Activated CD8-positive, alpha-beta memory T cell treated with anti-CD3 and anti-CD28 coated beads for 36 hours (primary cell): Measurements from ENCODE around the gene PTPN22. TPM values are rescaled to one million over a fixed set of nuclear protein-coding genes. Genes with fewer than 3 reads are reported as not detected.

Source experiments
- CTCF ChIA-PET: fragments of 350-600 bp; sonication (Branson Sonifier 250); formaldehyde crosslinking; loops from one replicate; lab custom pipeline; 2021; ENCODE audit warnings: antibody characterized with exemption; lab: Charles Lee
- POLR2A ChIA-PET: fragments of 350-600 bp; sonication (Branson Sonifier 250); formaldehyde crosslinking; loops from one replicate; lab custom pipeline; 2021; ENCODE audit warnings: antibody characterized with exemption; lab: Charles Lee
- total RNA-seq, 2 experiments: library from RNA; stranded (reverse); gene quantifications; one replicate each; pipeline ENCODE4 v1.2.3, GENCODE V29; 2021

Gene PTPN22
- total RNA-seq, 2 experiments from 2014 or later, result 71.6 to 73.3 TPM

DNA sequence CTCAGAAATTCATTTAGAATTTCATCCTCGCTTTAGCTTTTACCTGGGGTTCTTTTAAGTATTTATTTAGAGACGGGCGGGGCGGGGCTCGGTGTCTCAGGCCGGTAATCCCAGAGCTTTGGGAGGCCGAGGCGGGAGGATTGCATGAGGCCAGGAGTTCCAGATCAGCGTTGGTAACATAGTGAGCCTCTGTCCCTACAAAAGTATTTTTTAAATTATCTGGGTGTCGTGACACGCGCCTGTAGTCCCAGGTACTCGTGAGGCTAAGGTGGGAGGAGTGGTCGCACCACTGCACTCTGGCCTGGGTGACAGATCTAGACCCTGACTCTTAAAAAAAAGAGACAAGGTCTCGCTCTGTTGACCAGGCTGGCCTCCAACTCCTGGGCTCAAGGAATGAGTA, 58.3 kb downstream of the PTPN22 start:
- ChIA-PET CTCF (interaction anchor here (0.7 kb wide), 1 partner anchor 60 kb away, joined by 3 read pairs; no protein-coding TSS in a partner anchor), POLR2A (interaction anchor here (0.7 kb wide), 2 partner anchors 22 to 92 kb away, joined by 6 to 11 read pairs; partner anchors contain the start of gene AP4B1)

GRCh38 chr1:113812661-113813135, 58.8 kb downstream of the PTPN22 start:
- ChIA-PET CTCF (interaction anchor here (0.7 to 0.8 kb wide), 2 partner anchors 59 to 118 kb away, joined by 3 read pairs; no protein-coding TSS in a partner anchor), POLR2A (interaction anchor here (0.6 to 1.8 kb wide), 8 partner anchors 22 to 118 kb away, joined by 3 to 11 read pairs (median 6); partner anchors contain the start of genes AP4B1, DCLRE1B and PHTF1)

GRCh38 chr1:113811888-113812660, 59.4 kb downstream of the PTPN22 start, which contains the start of gene RSBN1:
RSBN1 (minus strand) TSS chr1:113812476; CDS start chr1:113812412, 64 bp downstream.
- CTCF ChIA-PET, result interaction anchor here (0.6 to 0.8 kb wide), 2 partner anchors 52 to 118 kb away, joined by 3 read pairs; partner anchors contain the start of gene PHTF1
- POLR2A ChIA-PET, result interaction anchor here (0.6 to 1.8 kb wide), 6 partner anchors 28 to 119 kb away, joined by 3 to 8 read pairs (median 6); partner anchors contain the start of genes AP4B1, DCLRE1B and PHTF1

DNA sequence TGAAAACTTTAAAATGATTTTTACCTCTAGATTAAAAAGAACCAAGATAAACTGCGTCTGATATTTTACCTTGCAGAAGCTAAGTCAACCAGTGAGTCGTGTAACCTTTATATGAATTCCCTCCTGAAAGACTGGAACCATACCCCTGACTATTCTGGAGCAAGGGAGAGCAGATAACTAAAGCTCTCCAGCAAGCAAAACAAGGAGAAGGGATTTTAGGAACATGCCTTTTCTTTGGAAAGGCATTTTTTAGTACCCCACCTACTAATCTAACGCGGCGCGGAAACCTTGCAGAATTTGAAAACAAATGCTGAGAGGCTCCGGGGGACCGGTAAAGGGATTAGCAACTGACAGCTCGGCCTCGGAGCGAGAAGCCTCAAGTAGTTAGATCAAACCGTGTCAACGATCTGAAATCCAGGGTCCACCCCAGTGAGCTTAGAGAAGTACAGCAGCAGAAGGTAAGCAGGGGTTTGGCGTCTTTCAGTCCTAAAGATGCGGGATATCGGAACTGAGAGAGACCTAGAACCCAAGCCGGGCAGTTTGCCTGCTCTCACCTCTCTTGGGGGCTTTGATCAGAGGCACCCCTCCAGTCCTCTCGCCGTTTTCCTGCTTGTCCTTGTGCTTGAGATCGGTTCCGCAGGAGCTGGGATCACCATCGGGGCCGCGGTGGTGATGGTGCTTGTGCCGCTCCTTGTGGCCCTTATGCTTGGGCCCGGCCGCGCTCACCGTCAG, 60.2 kb downstream of the PTPN22 start:
- POLR2A ChIA-PET, result interaction anchor here (1.0 to 1.8 kb wide), 4 partner anchors 51 to 119 kb away, joined by 3 to 8 read pairs (median 5); partner anchors contain the start of genes AP4B1 and DCLRE1B
- CTCF ChIA-PET, result no interaction called here

DNA sequence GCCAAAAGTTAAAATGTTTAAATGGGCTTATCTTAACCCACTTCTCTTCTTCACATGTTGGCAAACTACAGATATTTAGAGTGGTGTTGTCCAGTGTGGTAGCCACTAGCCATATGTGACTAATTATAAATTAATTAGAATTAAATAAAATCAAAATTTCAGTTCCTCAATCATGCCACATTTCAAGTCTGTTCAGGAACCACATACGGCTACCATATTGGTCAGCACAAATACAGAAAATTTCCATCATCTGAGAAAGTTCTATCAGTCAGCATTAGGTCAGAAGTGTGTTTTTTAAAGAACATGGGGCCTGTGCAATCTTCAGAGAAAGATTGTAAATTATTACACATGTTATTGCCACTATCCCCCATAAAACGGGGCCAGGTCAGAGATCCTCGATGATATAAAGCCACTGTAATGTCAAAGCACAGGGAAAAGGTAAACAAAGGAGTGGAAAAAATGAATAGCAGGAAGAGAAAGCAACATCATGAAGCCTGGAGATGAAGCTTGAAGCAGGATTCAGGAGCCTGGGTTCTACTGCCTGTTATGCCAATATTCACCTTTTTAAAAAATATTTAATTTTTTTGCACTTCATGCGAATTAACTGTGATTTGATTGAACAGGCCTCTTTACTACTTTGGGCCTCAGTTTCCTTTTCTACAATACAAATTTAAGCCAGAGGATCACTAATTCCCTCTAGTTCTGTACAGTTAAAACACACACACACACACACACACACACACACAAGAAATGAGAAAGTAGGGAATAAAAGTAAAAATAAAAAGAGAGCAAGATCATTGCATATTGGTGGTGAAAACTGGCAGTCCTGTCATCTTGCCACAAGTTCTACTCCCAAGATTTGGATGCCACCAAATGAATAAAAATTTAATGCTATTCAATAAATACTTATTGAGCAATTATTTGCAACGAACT, 61.6 kb downstream of the PTPN22 start:
- ChIA-PET POLR2A (no interaction called here), CTCF (no interaction called here)

GRCh38 chr1:113808450-113809195, 62.9 kb downstream of the PTPN22 start:
- CTCF ChIA-PET, result no interaction called here
- POLR2A ChIA-PET, result no interaction called here

GRCh38 chr1:113805639-113806038, 65.9 kb downstream of the PTPN22 start:
- ChIA-PET POLR2A (no interaction called here), CTCF (no interaction called here)

DNA sequence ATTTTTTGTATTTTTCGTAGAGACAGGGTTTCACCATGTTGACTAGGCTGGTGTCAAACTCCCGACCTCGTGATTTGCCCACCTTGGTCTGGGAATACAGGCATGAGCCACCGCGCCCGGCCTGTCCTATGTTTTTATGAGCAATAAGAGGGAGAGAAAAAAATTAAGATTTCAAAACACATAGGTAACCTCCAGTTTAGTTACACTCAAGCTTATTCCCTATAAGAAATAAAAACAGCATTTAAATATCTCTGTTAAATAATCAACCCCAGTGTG, 66.3 kb downstream of the PTPN22 start:
- CTCF ChIA-PET, result no interaction called here
- POLR2A ChIA-PET, result no interaction called here

DNA sequence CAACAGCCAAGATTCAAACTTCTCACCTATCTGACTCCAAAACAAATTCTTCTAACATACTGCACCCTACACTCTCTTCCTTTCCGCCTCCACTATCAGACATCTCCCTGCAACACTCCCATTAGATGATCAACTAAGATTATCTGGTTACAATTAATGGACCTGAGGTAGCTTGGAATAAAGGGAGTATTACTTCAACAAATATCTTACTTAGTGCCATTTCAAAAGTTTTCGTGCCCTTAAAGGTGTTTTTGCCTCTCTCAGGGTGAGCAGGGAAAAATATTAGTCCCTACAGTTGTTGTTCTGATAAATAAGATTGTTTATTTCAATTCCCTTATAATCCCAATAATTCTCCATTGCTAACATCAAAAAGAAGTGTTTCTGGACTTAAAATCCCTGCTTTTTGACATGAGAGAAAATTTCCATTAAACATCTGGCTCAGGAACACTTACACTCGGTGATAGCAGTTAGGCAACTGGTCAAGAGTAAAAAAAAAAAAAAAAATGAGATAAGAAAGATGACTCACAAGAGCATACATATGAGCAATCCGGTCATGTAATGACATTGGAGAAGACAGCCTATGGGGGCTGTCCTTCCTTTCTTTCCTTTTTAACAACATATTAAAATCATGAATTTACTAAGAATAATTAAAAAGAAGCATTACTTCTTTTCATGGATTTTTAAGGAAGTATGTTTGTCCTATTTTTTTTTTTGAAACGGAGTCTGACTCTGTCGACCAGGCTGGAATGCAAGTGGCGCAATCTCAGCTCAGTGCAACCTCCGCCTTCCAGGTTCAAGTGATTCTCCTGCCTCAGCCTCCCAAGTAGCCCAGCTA, 66.9 kb downstream of the PTPN22 start:
- POLR2A ChIA-PET, result interaction anchor here (0.6 kb wide), 2 partner anchors 20 to 56 kb away, joined by 4 to 7 read pairs; no protein-coding TSS in a partner anchor
- CTCF ChIA-PET, result interaction anchor here (1.0 kb wide), 1 partner anchor 45 kb away, joined by 3 read pairs; the partner anchor contains the start of gene PHTF1

GRCh38 chr1:113802367-113803007, 69.0 kb downstream of the PTPN22 start:
- ChIA-PET CTCF (no interaction called here), POLR2A (no interaction called here)

DNA sequence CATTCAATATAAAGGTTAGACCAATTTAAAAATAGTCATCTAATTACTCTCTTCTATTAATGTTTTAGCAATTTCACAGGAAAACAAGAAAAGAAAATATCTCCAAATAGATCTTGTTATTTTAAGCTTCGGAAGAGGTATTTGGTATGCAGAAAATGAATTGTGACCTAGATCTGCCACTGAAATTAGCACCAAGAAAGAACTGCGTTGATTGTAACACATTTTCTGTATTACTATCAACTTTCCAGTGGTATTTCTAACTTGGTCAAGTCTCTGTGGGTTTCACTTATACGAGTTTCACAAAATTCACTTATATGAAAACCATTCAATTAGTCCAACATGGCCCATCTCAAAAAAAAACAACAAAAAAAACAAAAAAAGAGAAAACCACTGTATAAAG, 71.0 kb downstream of the PTPN22 start:
- ChIA-PET POLR2A (no interaction called here), CTCF (interaction anchor here (0.5 to 1.4 kb wide), 3 partner anchors 11 to 184 kb away, joined by 3 to 4 read pairs (median 4); no protein-coding TSS in a partner anchor)

GRCh38 chr1:113797472-113797871, 74.0 kb downstream of the PTPN22 start:
- ChIA-PET POLR2A (no interaction called here), CTCF (no interaction called here)

DNA sequence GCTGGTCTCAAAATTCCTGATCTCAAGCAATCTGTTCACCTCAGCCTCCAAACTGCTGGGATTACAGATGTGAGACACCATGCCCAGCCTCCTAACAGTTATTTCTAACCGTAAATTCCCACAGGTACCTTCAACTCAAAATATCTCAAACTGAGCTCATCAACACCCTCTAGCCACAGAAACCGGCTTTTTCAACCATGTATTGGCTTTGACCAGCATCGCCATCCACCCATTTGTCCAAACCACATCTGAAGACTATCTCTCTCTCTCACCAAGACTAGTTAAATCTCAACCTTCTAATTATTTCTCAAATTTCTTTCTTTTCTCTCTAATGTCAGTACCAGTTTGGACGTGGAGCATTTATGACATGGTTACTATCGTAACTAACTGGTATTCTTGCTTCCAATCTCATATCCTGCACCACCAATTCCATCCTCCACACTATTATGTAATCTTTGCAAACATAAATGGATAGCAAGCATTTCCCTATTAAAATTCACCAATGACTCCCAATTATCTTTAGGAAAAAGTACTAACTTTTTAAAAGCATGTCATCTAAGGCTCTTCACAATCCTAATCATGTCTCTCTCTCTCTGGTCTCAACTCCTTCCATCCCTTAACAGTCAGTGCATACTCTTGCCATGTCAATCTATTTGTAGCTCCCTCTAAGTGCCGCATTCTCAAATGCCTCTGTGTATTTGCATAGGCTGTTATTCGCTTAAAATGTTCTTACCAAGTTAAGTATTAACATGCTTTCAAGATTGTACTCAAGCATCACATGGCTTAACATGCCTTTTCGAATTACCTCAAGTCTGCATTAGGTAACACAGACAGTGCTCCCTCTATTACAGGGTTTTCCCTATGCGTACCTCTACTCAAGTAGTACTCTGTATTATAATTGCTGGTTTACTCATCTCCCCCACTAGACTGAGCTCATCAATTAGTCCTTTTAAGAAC, 77.4 kb downstream of the PTPN22 start:
- POLR2A ChIA-PET, result interaction anchor here (0.6 kb wide), 1 partner anchor 654 kb away, joined by 4 read pairs; no protein-coding TSS in a partner anchor
- CTCF ChIA-PET, result no interaction called here

DNA sequence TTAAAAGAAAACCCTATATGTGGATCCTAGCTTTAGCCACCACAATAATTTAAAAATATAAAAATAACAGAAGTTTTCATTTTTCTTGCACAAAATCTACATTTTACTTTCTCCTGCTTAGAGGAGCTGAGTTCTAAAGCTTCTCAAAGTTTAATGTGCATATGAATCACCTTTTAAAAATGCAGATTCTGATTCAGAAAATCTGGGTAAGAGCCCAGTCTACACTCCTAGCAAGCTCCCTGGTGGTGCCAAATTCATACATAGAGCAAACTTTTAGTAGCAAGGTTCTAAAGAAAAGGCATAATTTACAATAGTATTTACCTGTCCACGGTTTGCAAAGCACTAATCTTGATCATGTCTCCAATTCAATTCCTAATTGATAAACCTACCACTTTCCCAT, 78.5 kb downstream of the PTPN22 start:
- POLR2A ChIA-PET, result interaction anchor here (0.6 kb wide), 2 partner anchors 33 to 141 kb away, joined by 3 read pairs; no protein-coding TSS in a partner anchor
- CTCF ChIA-PET, result no interaction called here

- CTCF ChIA-PET, result no interaction called here
These were observed 79.0 kb downstream of the PTPN22 start for GRCh38 chr1:113792471-113792870.

More at GRCh38 chr1:113792471-113792870, 79.0 kb downstream of the PTPN22 start:
- POLR2A ChIA-PET, result interaction anchor here (0.6 kb wide), 2 partner anchors 32 to 141 kb away, joined by 3 read pairs; no protein-coding TSS in a partner anchor
